Astrocyte of the spinal cord (primary cell): ENCODE results near the gene SLC38A4.

Source experiments
- DNase-seq: peaks from one replicate; pipeline ENCODE4 v3.0.0; 2011; ENCODE audit warnings: low read depth, low spot score
- H3K4me3 ChIP-seq: 2 replicates; pipeline ENCODE4 v1.5.1; 2011; ENCODE audit warnings: low read depth, mild to moderate bottlenecking, low read length, moderate library complexity
- CTCF ChIP-seq: IDR thresholded peaks from 2 replicates; pipeline ENCODE4 v1.5.1; 2012; ENCODE audit warnings: low read depth, mild to moderate bottlenecking, low read length, inconsistent platforms
- in situ Hi-C: cut with HindIII; loops from 2 replicates; pipeline ENCODE4 v1.10.0; 2017; ENCODE audit warnings: low sequenced_read_pairs

SLC38A4 gene

GRCh38 chr12:46783871-46784270 is 41.9 kb downstream of the SLC38A4 start:
- no peak overlapping the region for H3K4me3 ChIP-seq
- in situ Hi-C loops: no loop called here
- TF ChIP-seq CTCF: no peak
- DNase-seq: peak; percentile 33

- in situ Hi-C loops: no loop called here
- no peak overlapping the region for H3K4me3 ChIP-seq
- no peak for TF ChIP-seq CTCF
- DNase-seq: no peak
Measured at GRCh38 chr12:46779879-46780278, 45.9 kb downstream of the SLC38A4 start.

- DNase-seq: no peak
- in situ Hi-C loops: no loop called here
- no peak overlapping the region for H3K4me3 ChIP-seq
- no peak for TF ChIP-seq CTCF
Measured at GRCh38 chr12:46779063-46779462, 46.7 kb downstream of the SLC38A4 start.

GRCh38 chr12:46778415-46778814 is 47.4 kb downstream of the SLC38A4 start:
- in situ Hi-C loops: no loop called here
- no peak for DNase-seq
- TF ChIP-seq CTCF: no peak
- no peak overlapping the region for H3K4me3 ChIP-seq

GRCh38 chr12:46777587-46777986 is 48.2 kb downstream of the SLC38A4 start:
- TF ChIP-seq CTCF: no peak
- H3K4me3 ChIP-seq: no peak overlapping the region
- in situ Hi-C loops: no loop called here
- no peak for DNase-seq

- no peak for TF ChIP-seq CTCF
- no peak for DNase-seq
- H3K4me3 ChIP-seq: no peak overlapping the region
- in situ Hi-C loops: no loop called here
Measured at GRCh38 chr12:46775796-46776195, 50.0 kb downstream of the SLC38A4 start.

- in situ Hi-C loops: no loop called here
- DNase-seq: no peak
- no peak overlapping the region for H3K4me3 ChIP-seq
- TF ChIP-seq CTCF: no peak
Measured at GRCh38 chr12:46774322-46774633, 51.5 kb downstream of the SLC38A4 start.
